LNCaP clone FGC (cell line): ENCODE results near the gene SLC27A4.

Experiments
- DNase-seq: peaks from one replicate; pipeline ENCODE4 v3.0.0-alpha.2; 2011; ENCODE audit warnings: low read depth
- H3K4me3 ChIP-seq: 2 replicates; pipeline ENCODE4 v1.5.1; 2011; ENCODE audit warnings: mild to moderate bottlenecking, low read depth, low read length, control low read depth
- CTCF ChIP-seq: IDR thresholded peaks from 2 replicates; pipeline ENCODE4 v1.5.1; 2012; ENCODE audit warnings: mild to moderate bottlenecking; ENCODE audit not compliant: control insufficient read depth, insufficient read depth; ENCODE audit errors: extremely low read depth

SLC27A4 gene

GRCh38 chr9:128340691-128341434 lies 536 bp downstream of the SLC27A4 start:
- H3K4me3 ChIP-seq = peak overlapping the region; percentile 73
- no peak for DNase-seq
- TF ChIP-seq CTCF = no peak

GRCh38 chr9:128341435-128341849 lies 1.1 kb downstream of the SLC27A4 start:
- peak overlapping the region; percentile 73 for H3K4me3 ChIP-seq
- DNase-seq = peak; percentile 42
- TF ChIP-seq CTCF = peak; percentile 72

GRCh38 chr9:128342971-128343680 lies 2.8 kb downstream of the SLC27A4 start:
- DNase-seq = no peak
- no peak overlapping the region for H3K4me3 ChIP-seq
- no peak for TF ChIP-seq CTCF

- no peak overlapping the region for H3K4me3 ChIP-seq
- TF ChIP-seq CTCF = no peak
- no peak for DNase-seq
Measured at GRCh38 chr9:128343855-128344254, 3.5 kb downstream of the SLC27A4 start.

- TF ChIP-seq CTCF = no peak
- no peak for DNase-seq
- H3K4me3 ChIP-seq = no peak overlapping the region
Measured at GRCh38 chr9:128344931-128345605, 4.7 kb downstream of the SLC27A4 start.

- no peak for DNase-seq
- TF ChIP-seq CTCF = no peak
- no peak overlapping the region for H3K4me3 ChIP-seq
Measured at GRCh38 chr9:128349125-128349524, 8.8 kb downstream of the SLC27A4 start.
